ENCODE results near the gene ITGB2.

DNA sequence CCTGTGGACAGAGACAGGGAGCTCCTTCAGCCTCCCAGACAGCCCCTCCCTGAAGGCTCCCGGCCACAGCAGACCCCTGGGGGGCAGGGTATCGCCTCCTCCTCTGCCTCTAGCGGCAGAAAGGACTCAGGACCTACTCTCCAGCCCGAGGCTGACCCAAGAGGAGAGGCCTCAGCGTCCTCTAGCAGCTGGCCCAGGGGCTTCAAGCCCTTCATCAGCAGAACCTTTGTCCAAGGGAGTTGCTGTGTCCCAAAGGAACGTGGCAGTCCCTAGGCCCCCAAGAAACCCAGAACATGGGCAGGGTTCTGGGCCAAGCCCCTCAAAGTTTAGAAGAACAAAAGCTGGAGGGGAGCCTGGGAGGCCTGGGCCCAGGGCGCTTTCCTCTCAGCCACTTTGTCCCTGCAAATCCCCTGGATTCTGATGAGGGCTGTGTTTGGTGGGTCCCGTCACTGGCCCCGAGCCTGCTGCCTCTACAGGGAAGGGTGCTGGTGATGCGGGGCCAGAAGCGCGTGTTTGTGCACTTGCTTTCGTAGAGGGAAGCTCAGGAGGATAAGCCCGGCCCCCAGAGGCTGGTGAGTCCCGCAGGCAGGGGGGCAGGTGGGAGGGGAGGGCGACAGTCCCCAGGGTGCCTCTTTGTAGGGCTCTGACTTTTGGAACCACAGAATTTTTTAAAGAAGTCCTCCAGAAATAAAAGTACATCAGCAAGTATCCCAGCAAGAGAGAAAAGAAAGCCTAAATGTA lies 13.3 kb downstream of the ITGB2 start:
- TF ChIP-seq EZH2 (IDR thresholded peaks at IDR 0.05; ENCODE audit: low read length, unreplicated experiment), result no peak
- TF ChIP-seq, protein P1, sequence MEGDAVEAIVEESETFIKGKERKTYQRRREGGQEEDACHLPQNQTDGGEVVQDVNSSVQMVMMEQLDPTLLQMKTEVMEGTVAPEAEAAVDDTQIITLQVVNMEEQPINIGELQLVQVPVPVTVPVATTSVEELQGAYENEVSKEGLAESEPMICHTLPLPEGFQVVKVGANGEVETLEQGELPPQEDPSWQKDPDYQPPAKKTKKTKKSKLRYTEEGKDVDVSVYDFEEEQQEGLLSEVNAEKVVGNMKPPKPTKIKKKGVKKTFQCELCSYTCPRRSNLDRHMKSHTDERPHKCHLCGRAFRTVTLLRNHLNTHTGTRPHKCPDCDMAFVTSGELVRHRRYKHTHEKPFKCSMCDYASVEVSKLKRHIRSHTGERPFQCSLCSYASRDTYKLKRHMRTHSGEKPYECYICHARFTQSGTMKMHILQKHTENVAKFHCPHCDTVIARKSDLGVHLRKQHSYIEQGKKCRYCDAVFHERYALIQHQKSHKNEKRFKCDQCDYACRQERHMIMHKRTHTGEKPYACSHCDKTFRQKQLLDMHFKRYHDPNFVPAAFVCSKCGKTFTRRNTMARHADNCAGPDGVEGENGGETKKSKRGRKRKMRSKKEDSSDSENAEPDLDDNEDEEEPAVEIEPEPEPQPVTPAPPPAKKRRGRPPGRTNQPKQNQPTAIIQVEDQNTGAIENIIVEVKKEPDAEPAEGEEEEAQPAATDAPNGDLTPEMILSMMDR (conservative IDR thresholded peaks at IDR 0.05; ENCODE audit: low read depth, low read length), result no peak
